HCT116 (cell line): Measurements from ENCODE around the gene AMBRA1. TPM values are rescaled to one million over a fixed set of nuclear protein-coding genes. Genes with fewer than 3 reads are reported as not detected.

ENCODE experiments used
- ATAC-seq: fragments of 200-7000 bp; cut with Tn5 transposase; 2 replicates; pipeline ENCODE4 v1.9.1; 2020; ENCODE audit warnings: mild to moderate bottlenecking, moderate library complexity
- BruUV-seq: library from RNA; stranded (reverse); fragments of 400-500 nt; replicated peaks from 2 replicates; lab custom pipeline; 2021; lab: Mats Ljungman, UMichigan
- CTCF ChIA-PET: fragments of 300-600 bp; sonication (Branson Sonifier 250); formaldehyde crosslinking; loops from one replicate; lab custom pipeline; 2021; ENCODE audit warnings: antibody characterized with exemption; lab: Charles Lee
- POLR2A ChIA-PET: fragments of 300-600, 350-600 bp; sonication (Branson Sonifier 250); formaldehyde crosslinking; loops from one replicate; lab custom pipeline; 2021; ENCODE audit warnings: antibody characterized with exemption; lab: Charles Lee
- RAD21 ChIA-PET, 2 experiments: fragments of 300-600 bp; sonication (Branson Sonifier 250); formaldehyde crosslinking; loops; one replicate each; lab custom pipeline; 2023; ENCODE audit warnings: low total read pairs in 2 of 2; ENCODE audit not compliant: uncharacterized antibody in 2 of 2, unreplicated experiment in 2 of 2, low non-redundant PET in 1 of 2; lab: Charles Lee
- DNase-seq: peaks from one replicate; pipeline ENCODE4 v3.0.0-alpha.2; 2010; ENCODE audit warnings: low read depth, low spot score
- H2AFZ ChIP-seq: fragments of 200-600 bp; shearing (Covaris generic), sonication (generic); 2 replicates; pipeline ENCODE4 v1.6.1; 2017; ENCODE audit warnings: low read depth, mixed run types, mixed read lengths, antibody characterized with exemption, low read length; ENCODE audit not compliant: poor library complexity, severe bottlenecking
- H3K27ac ChIP-seq: 2 replicates; pipeline ENCODE4 v1.5.1; 2012; ENCODE audit warnings: low read depth, low read length
- H3K27me3 ChIP-seq: fragments of 200-600 bp; sonication (generic); 2 replicates; pipeline ENCODE4 v1.6.1; 2016; ENCODE audit warnings: mixed run types, low read length, mixed read lengths; ENCODE audit not compliant: insufficient read depth
- H3K36me3 ChIP-seq, 2 experiments: fragments of 200-500 bp in 1 of 2; fragments of 200-600 bp in 1 of 2; sonication (Bioruptor generic) in 1 of 2; sonication (generic) in 1 of 2; 2 replicates each; pipeline versions ENCODE4 v1.5.1 to v1.6.1; 2014 to 2016; ENCODE audit warnings: low read length in 2 of 2, inconsistent platforms in 1 of 2, mixed read lengths in 1 of 2, mixed run types in 1 of 2; ENCODE audit not compliant: insufficient read depth in 2 of 2, control insufficient read depth in 1 of 2
- H3K4me1 ChIP-seq, 2 experiments: fragments of 200-600 bp in 1 of 2; sonication (generic) in 1 of 2; 2 replicates each; pipeline versions ENCODE4 v1.5.1 to v1.6.1; 2012 to 2017; ENCODE audit warnings: low read length in 2 of 2, inconsistent platforms in 1 of 2, mild to moderate bottlenecking in 1 of 2, mixed read lengths in 1 of 2, mixed run types in 1 of 2, moderate library complexity in 1 of 2; ENCODE audit not compliant: insufficient read depth in 2 of 2, control insufficient read depth in 1 of 2
- H3K4me2 ChIP-seq: fragments of 200-600 bp; sonication (generic); 2 replicates; pipeline ENCODE4 v1.6.1; 2017; ENCODE audit warnings: mixed run types, low read length, mixed read lengths
- H3K4me3 ChIP-seq, 2 experiments: fragments of 200-600 bp in 1 of 2; sonication (generic) in 1 of 2; replicated peaks in 1 of 2; 2 replicates each; pipeline ENCODE4 v1.5.1; 2011 to 2016; ENCODE audit warnings: low read length in 2 of 2, control low read depth in 1 of 2, low read depth in 1 of 2, mild to moderate bottlenecking in 1 of 2, mixed read lengths in 1 of 2, mixed run types in 1 of 2
- H3K79me2 ChIP-seq: fragments of 200-600 bp; sonication (generic); 2 replicates; pipeline ENCODE4 v1.6.1; 2017; ENCODE audit warnings: mild to moderate bottlenecking, mixed run types, low read length, moderate library complexity, mixed read lengths; ENCODE audit not compliant: insufficient read depth
- H3K9ac ChIP-seq: fragments of 200-600 bp; sonication (generic); 2 replicates; pipeline ENCODE4 v1.6.1; 2016; ENCODE audit warnings: low read length, mixed read lengths
- H3K9me2 ChIP-seq: fragments of 200-600 bp; sonication (generic), shearing (Covaris generic); 2 replicates; pipeline ENCODE4 v1.6.1; 2017; ENCODE audit warnings: mixed run types, mild to moderate bottlenecking, moderate library complexity; ENCODE audit not compliant: insufficient read depth
- H3K9me3 ChIP-seq, 2 experiments: fragments of 200-500 bp in 1 of 2; fragments of 200-600 bp in 1 of 2; sonication (Bioruptor generic) in 1 of 2; sonication (generic) in 1 of 2; 2 replicates each; pipeline ENCODE4 v1.6.1; 2014 to 2017; ENCODE audit warnings: low read length in 2 of 2, mixed read lengths in 2 of 2, inconsistent platforms in 1 of 2, low read depth in 1 of 2, mild to moderate bottlenecking in 1 of 2, mixed run types in 1 of 2, moderate library complexity in 1 of 2; ENCODE audit not compliant: control insufficient read depth in 1 of 2, insufficient read depth in 1 of 2
- H4K20me1 ChIP-seq: fragments of 200-600 bp; sonication (generic), shearing (Covaris generic); 2 replicates; pipeline ENCODE4 v1.6.1; 2017; ENCODE audit warnings: mixed run types, mild to moderate bottlenecking, moderate library complexity; ENCODE audit not compliant: insufficient read depth
- ATF3 ChIP-seq: IDR thresholded peaks from 2 replicates; pipeline ENCODE4 v1.6.1; 2012
- CBX3 ChIP-seq: IDR thresholded peaks from 2 replicates; pipeline ENCODE4 v1.6.1; 2012; ENCODE audit warnings: low read depth
- CEBPB ChIP-seq: IDR thresholded peaks from 2 replicates; pipeline ENCODE4 v1.6.1; 2012; ENCODE audit warnings: low read depth
- EGR1 ChIP-seq: IDR thresholded peaks from 2 replicates; pipeline ENCODE4 v1.6.1; 2012; ENCODE audit warnings: low read depth
- ELF1 ChIP-seq: IDR thresholded peaks from 2 replicates; pipeline ENCODE4 v1.6.1; 2012; ENCODE audit warnings: low read depth, borderline replicate concordance
- EZH2 ChIP-seq: fragments of 200-600 bp; sonication (generic); IDR thresholded peaks from 2 replicates; pipeline ENCODE4 v1.6.1; 2017; ENCODE audit warnings: antibody characterized with exemption, mixed run types
- FOSL1 ChIP-seq: IDR thresholded peaks from 2 replicates; pipeline ENCODE4 v1.6.1; 2012; ENCODE audit warnings: low read depth
- JUND ChIP-seq: IDR thresholded peaks from 2 replicates; pipeline ENCODE4 v1.6.1; 2012
- MAX ChIP-seq: IDR thresholded peaks from 2 replicates; pipeline ENCODE4 v1.6.1; 2012
- POLR2A ChIP-seq: IDR thresholded peaks from 2 replicates; pipeline ENCODE4 v1.7.0; 2011; ENCODE audit warnings: borderline replicate concordance; ENCODE audit not compliant: insufficient read depth, insufficient read length; ENCODE audit errors: extremely low read depth
- RAD21 ChIP-seq: IDR thresholded peaks from 2 replicates; pipeline ENCODE4 v1.6.1; 2012; ENCODE audit warnings: low read depth, mild to moderate bottlenecking
- REST ChIP-seq: IDR thresholded peaks from 2 replicates; pipeline ENCODE4 v1.6.1; 2012; ENCODE audit warnings: low read depth
- SIN3A ChIP-seq: IDR thresholded peaks from 2 replicates; pipeline ENCODE4 v1.6.1; 2012; ENCODE audit warnings: low read depth
- SP1 ChIP-seq: IDR thresholded peaks from 2 replicates; pipeline ENCODE4 v1.6.1; 2012; ENCODE audit warnings: low read depth
- SRF ChIP-seq: IDR thresholded peaks from 2 replicates; pipeline ENCODE4 v1.6.1; 2012; ENCODE audit warnings: low read depth
- TCF7L2 ChIP-seq: IDR thresholded peaks from 2 replicates; pipeline ENCODE4 v1.7.0; 2011; ENCODE audit warnings: borderline replicate concordance, inconsistent platforms; ENCODE audit not compliant: insufficient read depth, insufficient read length; ENCODE audit errors: extremely low read depth
- ZBTB33 ChIP-seq: IDR thresholded peaks from 2 replicates; pipeline ENCODE4 v1.6.1; 2011; ENCODE audit warnings: mild to moderate bottlenecking, low read length, moderate library complexity; ENCODE audit not compliant: insufficient replicate concordance; ENCODE audit errors: extremely low read depth
- ZFX ChIP-seq: fragments of 450-650 bp; IDR thresholded peaks from 2 replicates; pipeline ENCODE4 v1.6.1; 2017
- ZNF274 ChIP-seq: fragments of 200-500 bp; sonication (Bioruptor generic); IDR thresholded peaks from 2 replicates; pipeline ENCODE4 v1.6.1; 2014; ENCODE audit warnings: mild to moderate bottlenecking, low read depth, low read length, inconsistent platforms
- intact Hi-C: fragments of 100-400 bp; cut with micrococcal nuclease; formaldehyde crosslinking; loops from 2 replicates; pipeline ENCODE4 v1.10.0; 2022
- total RNA-seq: library from RNA; stranded (reverse); gene quantifications from one replicate; pipeline ENCODE4 v1.2.1, GENCODE V29; 2021; ENCODE audit not compliant: unreplicated experiment
- TF ChIP-seq, protein P1 (sequence below), 3 experiments: fragments of 200-600 bp in 1 of 3; sonication (generic) in 1 of 3; IDR thresholded peaks in 2 of 3; conservative IDR thresholded peaks in 1 of 3; 2 replicates each; pipeline ENCODE4 v1.5.1; 2012 to 2017; ENCODE audit warnings: low read depth in 2 of 3, low read length in 2 of 3, antibody characterized with exemption in 1 of 3, borderline replicate concordance in 1 of 3, control low read depth in 1 of 3, mild to moderate bottlenecking in 1 of 3, mixed read lengths in 1 of 3, mixed run types in 1 of 3, moderate library complexity in 1 of 3; ENCODE audit not compliant: insufficient read depth in 1 of 3

The AMBRA1 gene
- total RNA-seq, 1 experiment from 2014 or later: 22.7 TPM

DNA sequence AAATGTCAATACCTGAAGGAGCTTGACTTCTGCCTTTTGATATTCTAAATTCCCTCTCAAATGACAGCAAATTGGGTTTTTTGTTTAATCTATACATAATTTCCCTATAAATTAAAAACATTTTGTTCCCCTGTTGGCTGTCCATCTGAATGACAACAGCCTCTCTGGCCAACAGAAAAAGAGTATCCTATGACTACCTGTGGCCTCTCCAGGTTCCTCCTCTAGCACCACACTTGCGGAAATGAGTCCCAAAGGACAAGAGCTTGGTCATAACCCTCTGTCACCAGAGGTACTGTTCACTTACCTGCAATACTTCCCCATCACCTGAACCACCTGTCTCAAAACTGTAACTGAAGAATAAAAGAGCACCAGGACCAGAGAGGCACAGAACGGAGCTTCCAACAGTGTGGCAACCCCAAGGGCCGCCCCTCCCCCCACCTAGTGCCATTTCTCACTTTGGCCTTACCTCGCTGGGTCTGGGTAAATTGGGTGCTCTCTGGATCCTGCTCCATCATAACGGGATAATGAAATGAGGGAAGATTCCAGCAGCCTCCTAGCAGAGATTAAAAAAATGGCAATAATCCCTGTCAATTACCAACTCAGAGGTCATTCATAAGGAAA is 81.5 kb downstream of the AMBRA1 start:
- H3K4me2 ChIP-seq: no peak overlapping the region
- TF ChIP-seq TCF7L2 (no peak), SIN3A (no peak), ZNF274 (no peak), ATF3 (no peak), SP1 (no peak), JUND (no peak), POLR2A (no peak), ELF1 (no peak), EZH2 (no peak), EGR1 (no peak), FOSL1 (no peak), RAD21 (no peak), ZFX (no peak), ZBTB33 (no peak), CEBPB (no peak), SRF (no peak), REST (no peak), CBX3 (no peak), MAX (no peak)
- TF ChIP-seq, protein P1, sequence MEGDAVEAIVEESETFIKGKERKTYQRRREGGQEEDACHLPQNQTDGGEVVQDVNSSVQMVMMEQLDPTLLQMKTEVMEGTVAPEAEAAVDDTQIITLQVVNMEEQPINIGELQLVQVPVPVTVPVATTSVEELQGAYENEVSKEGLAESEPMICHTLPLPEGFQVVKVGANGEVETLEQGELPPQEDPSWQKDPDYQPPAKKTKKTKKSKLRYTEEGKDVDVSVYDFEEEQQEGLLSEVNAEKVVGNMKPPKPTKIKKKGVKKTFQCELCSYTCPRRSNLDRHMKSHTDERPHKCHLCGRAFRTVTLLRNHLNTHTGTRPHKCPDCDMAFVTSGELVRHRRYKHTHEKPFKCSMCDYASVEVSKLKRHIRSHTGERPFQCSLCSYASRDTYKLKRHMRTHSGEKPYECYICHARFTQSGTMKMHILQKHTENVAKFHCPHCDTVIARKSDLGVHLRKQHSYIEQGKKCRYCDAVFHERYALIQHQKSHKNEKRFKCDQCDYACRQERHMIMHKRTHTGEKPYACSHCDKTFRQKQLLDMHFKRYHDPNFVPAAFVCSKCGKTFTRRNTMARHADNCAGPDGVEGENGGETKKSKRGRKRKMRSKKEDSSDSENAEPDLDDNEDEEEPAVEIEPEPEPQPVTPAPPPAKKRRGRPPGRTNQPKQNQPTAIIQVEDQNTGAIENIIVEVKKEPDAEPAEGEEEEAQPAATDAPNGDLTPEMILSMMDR (IDR thresholded peaks at IDR 0.05 in 2 of 3, conservative IDR thresholded peaks at IDR 0.05 in 1 of 3; ENCODE audit: borderline replicate concordance in 1 of 3, insufficient read depth in 1 of 3, low read depth in 2 of 3, low read length in 2 of 3): no peak
- TF ChIP-seq, all 23 proteins: peak for 0
- no peaks in the 10 kb centered on the region for H3K27me3 ChIP-seq
- no peaks in the 10 kb centered on the region for H4K20me1 ChIP-seq
- H3K4me1 ChIP-seq: peaks cover 2 to 9% of the 10 kb centered on the region in 2 experiments; a peak in 1 of 4 replicates
- ChIA-PET CTCF (no interaction called here), POLR2A (interaction anchor here (0.6 kb wide), 1 partner anchor 173 kb away, joined by 3 read pairs; no protein-coding TSS in a partner anchor), RAD21 (no interaction called here)
- no peak overlapping the region for H3K9ac ChIP-seq
- H3K79me2 ChIP-seq: peaks cover 21% of the 10 kb centered on the region
- intact Hi-C loops: no loop called here
- DNase-seq: no peak
- ATAC-seq: no peak
- no TSS peak for BruUV-seq
- H3K9me2 ChIP-seq: no peaks in the 10 kb centered on the region
- no peak overlapping the region for H3K27ac ChIP-seq
- H3K4me3 ChIP-seq: no peak overlapping the region
- H3K36me3 ChIP-seq: no peaks in the 10 kb centered on the region
- H3K9me3 ChIP-seq: no peaks in the 10 kb centered on the region
- H2AFZ ChIP-seq: no peak overlapping the region
